ENCODE results near the gene PRKCB.

PRKCB gene

DNA sequence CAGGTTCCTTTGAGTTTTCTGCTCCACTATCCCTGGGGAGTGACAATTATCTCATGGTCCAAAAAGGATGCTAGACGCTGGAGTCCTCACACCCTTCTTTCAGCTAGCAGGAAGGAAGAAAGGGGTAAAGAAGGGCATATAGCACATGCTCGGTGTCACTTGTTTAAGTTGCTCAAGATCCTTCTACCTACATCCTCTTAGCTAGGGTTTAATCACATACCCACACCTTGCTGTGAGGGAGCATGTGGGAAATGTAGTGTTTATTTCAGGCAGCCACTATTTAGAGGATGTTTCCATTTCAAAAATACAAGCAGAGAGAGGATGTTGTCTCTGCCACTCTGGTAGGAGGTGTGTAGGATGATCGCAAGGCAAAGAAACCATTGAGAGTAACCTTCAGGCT, 4.5 kb downstream of the PRKCB start:
- no peak overlapping the region for H3K27ac ChIP-seq
- TF ChIP-seq, protein P1, sequence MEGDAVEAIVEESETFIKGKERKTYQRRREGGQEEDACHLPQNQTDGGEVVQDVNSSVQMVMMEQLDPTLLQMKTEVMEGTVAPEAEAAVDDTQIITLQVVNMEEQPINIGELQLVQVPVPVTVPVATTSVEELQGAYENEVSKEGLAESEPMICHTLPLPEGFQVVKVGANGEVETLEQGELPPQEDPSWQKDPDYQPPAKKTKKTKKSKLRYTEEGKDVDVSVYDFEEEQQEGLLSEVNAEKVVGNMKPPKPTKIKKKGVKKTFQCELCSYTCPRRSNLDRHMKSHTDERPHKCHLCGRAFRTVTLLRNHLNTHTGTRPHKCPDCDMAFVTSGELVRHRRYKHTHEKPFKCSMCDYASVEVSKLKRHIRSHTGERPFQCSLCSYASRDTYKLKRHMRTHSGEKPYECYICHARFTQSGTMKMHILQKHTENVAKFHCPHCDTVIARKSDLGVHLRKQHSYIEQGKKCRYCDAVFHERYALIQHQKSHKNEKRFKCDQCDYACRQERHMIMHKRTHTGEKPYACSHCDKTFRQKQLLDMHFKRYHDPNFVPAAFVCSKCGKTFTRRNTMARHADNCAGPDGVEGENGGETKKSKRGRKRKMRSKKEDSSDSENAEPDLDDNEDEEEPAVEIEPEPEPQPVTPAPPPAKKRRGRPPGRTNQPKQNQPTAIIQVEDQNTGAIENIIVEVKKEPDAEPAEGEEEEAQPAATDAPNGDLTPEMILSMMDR (conservative IDR thresholded peaks at IDR 0.05; ENCODE audit: low read depth), result no peak
- ChIA-PET POLR2A (ENCODE audit: low non-redundant PET) (no interaction called here), CTCF (no interaction called here)
- no peak for DNase-seq (ENCODE audit: low spot score)

DNA sequence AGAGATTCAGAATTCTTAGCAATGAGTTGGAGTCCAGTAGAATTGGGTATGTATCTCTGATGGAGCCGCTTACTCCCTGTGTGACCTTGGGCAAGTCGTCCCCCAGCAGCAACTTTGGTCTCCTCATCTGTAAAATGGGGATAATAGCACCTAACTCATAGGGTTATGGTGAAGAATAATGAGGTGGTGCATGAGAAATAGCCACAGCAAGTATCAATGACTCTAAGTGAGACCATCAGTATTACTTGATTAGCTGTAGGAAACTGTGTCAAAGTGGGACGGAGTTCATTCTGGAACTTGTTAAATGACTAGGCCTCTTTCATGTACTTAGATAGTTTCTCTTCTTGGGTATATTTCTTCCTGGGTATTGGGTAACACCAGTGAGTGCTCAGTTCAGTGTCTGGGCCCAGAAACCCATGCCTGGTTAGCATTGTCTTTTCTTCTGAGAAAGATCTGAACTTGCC, 6.4 kb downstream of the PRKCB start:
- no peak for DNase-seq (ENCODE audit: low spot score)
- POLR2A ChIA-PET (ENCODE audit: low non-redundant PET), result no interaction called here
- TF ChIP-seq, protein P1 (conservative IDR thresholded peaks at IDR 0.05; ENCODE audit: low read depth), result no peak
- CTCF ChIA-PET, result no interaction called here
- H3K27ac ChIP-seq, result no peak overlapping the region

- no peak for DNase-seq (ENCODE audit: low spot score)
- POLR2A ChIA-PET (ENCODE audit: low non-redundant PET), result no interaction called here
- CTCF ChIA-PET, result no interaction called here
- TF ChIP-seq, protein P1 (conservative IDR thresholded peaks at IDR 0.05; ENCODE audit: low read depth), result no peak
- H3K27ac ChIP-seq, result no peak overlapping the region
Observed at GRCh38 chr16:23843143-23843542, 7.4 kb downstream of the PRKCB start.

DNA sequence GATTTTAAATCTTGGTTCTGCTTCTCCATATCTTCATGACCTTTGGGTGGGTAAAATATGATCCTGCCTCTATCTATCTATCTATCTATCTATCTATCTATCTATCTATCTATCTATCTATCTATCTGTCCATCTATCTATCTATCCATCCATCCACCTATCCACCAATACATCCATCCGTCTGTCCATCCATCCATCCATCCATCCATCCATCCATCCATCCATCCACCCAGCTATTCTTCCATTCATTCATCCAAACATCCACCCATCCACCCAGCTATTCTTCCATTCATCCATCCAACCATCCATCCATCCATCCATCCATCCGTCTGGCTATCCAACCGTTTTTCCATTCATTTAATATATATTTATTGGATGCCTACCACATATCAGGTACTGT, 11.5 kb downstream of the PRKCB start:
- DNase-seq (ENCODE audit: low spot score), result no peak
- H3K27ac ChIP-seq, result no peak overlapping the region
- CTCF ChIA-PET, result no interaction called here
- TF ChIP-seq, protein P1 (conservative IDR thresholded peaks at IDR 0.05; ENCODE audit: low read depth), result no peak
- POLR2A ChIA-PET (ENCODE audit: low non-redundant PET), result no interaction called here

- CTCF ChIA-PET, result no interaction called here
Observed at GRCh38 chr16:23847948-23848347, 12.2 kb downstream of the PRKCB start.

GRCh38 chr16:23848958-23849357, 13.2 kb downstream of the PRKCB start:
- no peak for DNase-seq (ENCODE audit: low spot score)
- ChIA-PET CTCF (interaction anchor here (0.6 kb wide), 1 partner anchor 619 kb away, joined by 3 read pairs; no protein-coding TSS in a partner anchor), POLR2A (ENCODE audit: low non-redundant PET) (no interaction called here)
- H3K27ac ChIP-seq, result no peak overlapping the region
- TF ChIP-seq, protein P1 (conservative IDR thresholded peaks at IDR 0.05; ENCODE audit: low read depth), result no peak

More at GRCh38 chr16:23847948-23848347, 12.2 kb downstream of the PRKCB start:
- no peak overlapping the region for H3K27ac ChIP-seq
- DNase-seq (ENCODE audit: low spot score), result no peak
- POLR2A ChIA-PET (ENCODE audit: low non-redundant PET), result no interaction called here
- TF ChIP-seq, protein P1 (conservative IDR thresholded peaks at IDR 0.05; ENCODE audit: low read depth), result no peak

Data from RWPE1 (cell line).